GM13977 (cell line): Measurements from ENCODE around the gene ZNF816.

Experiments
- DNase-seq: peaks from one replicate; pipeline ENCODE4 v3.0.0; 2012; ENCODE audit warnings: low spot score
- CTCF ChIP-seq: IDR thresholded peaks from 2 replicates; pipeline ENCODE4 v1.5.1; 2012; ENCODE audit warnings: mild to moderate bottlenecking, control low read depth; ENCODE audit not compliant: insufficient read depth; ENCODE audit errors: extremely low read depth, missing control alignments
- in situ Hi-C: fragments of 300-500 bp; cut with MboI; formaldehyde crosslinking; loops from one replicate; pipeline ENCODE4 v1.12.0; 2022; ENCODE audit warnings: low sequenced_read_pairs, low pct_unique_long_range_greater_than_20kb, mixed read lengths, inconsistent platforms; ENCODE audit not compliant: unreplicated experiment

The ZNF816 gene

GRCh38 chr19:52962394-52963246 is at the start of gene ZNF816:
TSS of gene ZNF816 (minus strand) at chr19:52962881. CDS start at chr19:52956089, 6,792 bp downstream.
- in situ Hi-C loops, result no loop called here
- no peak for TF ChIP-seq CTCF
- DNase-seq, result peak; percentile 97

- no peak for DNase-seq
- TF ChIP-seq CTCF, result no peak
- in situ Hi-C loops, result no loop called here
These were observed 49.3 kb upstream of the ZNF816 start for GRCh38 chr19:53012006-53012405.

GRCh38 chr19:53010494-53010893 is 47.8 kb upstream of the ZNF816 start:
- no peak for TF ChIP-seq CTCF
- DNase-seq, result no peak
- in situ Hi-C loops, result no loop called here

- no peak for TF ChIP-seq CTCF
- in situ Hi-C loops, result no loop called here
- no peak for DNase-seq
These were observed 45.5 kb upstream of the ZNF816 start for GRCh38 chr19:53008061-53008778.

GRCh38 chr19:53007606-53008005 is 44.9 kb upstream of the ZNF816 start:
- no peak for TF ChIP-seq CTCF
- in situ Hi-C loops, result no loop called here
- no peak for DNase-seq

GRCh38 chr19:53007200-53007599 is 44.5 kb upstream of the ZNF816 start:
- in situ Hi-C loops, result no loop called here
- TF ChIP-seq CTCF, result no peak
- no peak for DNase-seq
